ENCODE data around the gene CYP46A1.

DNA sequence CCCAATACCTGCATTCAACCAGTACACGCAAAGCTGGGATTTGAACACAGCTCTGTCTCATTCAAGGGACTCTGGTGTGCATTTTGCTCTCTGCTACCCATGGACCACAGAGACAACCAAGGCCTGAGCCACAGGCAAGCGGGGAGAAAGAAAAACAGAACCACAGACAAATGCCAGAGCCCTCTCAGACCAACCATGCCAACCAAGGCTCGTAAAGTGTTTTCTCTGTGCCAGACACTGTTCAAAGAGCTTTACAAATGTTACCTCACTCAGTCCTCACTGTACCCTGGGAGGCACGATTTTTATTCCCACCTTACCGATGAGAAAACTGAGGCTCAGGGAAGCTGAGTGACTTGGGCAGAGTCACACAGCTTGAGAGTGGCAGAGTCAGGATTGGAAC, 76.7 kb downstream of the CYP46A1 start:
- no peak for TF ChIP-seq POLR2AphosphoS5 (IDR thresholded peaks at IDR 0.05)
- TF ChIP-seq, protein P1, sequence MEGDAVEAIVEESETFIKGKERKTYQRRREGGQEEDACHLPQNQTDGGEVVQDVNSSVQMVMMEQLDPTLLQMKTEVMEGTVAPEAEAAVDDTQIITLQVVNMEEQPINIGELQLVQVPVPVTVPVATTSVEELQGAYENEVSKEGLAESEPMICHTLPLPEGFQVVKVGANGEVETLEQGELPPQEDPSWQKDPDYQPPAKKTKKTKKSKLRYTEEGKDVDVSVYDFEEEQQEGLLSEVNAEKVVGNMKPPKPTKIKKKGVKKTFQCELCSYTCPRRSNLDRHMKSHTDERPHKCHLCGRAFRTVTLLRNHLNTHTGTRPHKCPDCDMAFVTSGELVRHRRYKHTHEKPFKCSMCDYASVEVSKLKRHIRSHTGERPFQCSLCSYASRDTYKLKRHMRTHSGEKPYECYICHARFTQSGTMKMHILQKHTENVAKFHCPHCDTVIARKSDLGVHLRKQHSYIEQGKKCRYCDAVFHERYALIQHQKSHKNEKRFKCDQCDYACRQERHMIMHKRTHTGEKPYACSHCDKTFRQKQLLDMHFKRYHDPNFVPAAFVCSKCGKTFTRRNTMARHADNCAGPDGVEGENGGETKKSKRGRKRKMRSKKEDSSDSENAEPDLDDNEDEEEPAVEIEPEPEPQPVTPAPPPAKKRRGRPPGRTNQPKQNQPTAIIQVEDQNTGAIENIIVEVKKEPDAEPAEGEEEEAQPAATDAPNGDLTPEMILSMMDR (IDR thresholded peaks at IDR 0.05 in 8 of 11, conservative IDR thresholded peaks at IDR 0.05 in 3 of 11), result no peak
